Endothelial cell of umbilical vein (primary cell): ENCODE data around the gene PPEF1. TPM values are rescaled to one million over a fixed set of nuclear protein-coding genes. Genes with fewer than 3 reads are reported as not detected.

Experiments
- polyA plus RNA-seq, 4 experiments: library from polyadenylated mRNA; depleted of rRNA in 3 of 4; stranded (reverse) in 3 of 4; unstranded in 1 of 4; fragments of >200 nt; gene quantifications; 2 replicates each; pipeline versions ENCODE4 v1.2.1 to v1.2.3, GENCODE V29; 2011 to 2012; ENCODE audit warnings: missing spikeins in 1 of 4
- total RNA-seq: library from RNA; stranded (reverse); gene quantifications from 2 replicates; pipeline ENCODE4 v1.2.3, GENCODE V29; 2021

PPEF1 gene
- total and polyA plus RNA-seq, 2 donors (not counting 3 experiments of a cell fraction or from before 2014, with no cell fraction given): not detected

Other genes starting within 250 kb of the PPEF1 start
- not detected in 2 replicates for gene RS1, start 35.5 kb upstream of the PPEF1 start, total RNA-seq
- not detected in 2 replicates for gene RS1, start 35.5 kb upstream of the PPEF1 start, polyA plus RNA-seq